ENCODE measurements around the gene HEXIM2. TPM values are rescaled to one million over a fixed set of nuclear protein-coding genes. Genes with fewer than 3 reads are reported as not detected.

The HEXIM2 gene
- total and polyA plus RNA-seq, 2 of the 13 experiments (the other 11 are each of a cell fraction or from before 2014, with no cell fraction given): 27.1 to 32.4 TPM

GRCh38 chr17:45131616-45132319, 29.9 kb upstream of the HEXIM2 start (continued):
- TF ChIP-seq ATM (IDR thresholded peaks at IDR 0.05; ENCODE audit: borderline replicate concordance) (no peak), HINFP (CRISPR knock-in tag; IDR thresholded peaks at IDR 0.05; ENCODE audit: low read depth) (no peak; the same call in 1 of the 2 replicates), SIX1 (CRISPR knock-in tag; IDR thresholded peaks at IDR 0.05; ENCODE audit: borderline replicate concordance) (no peak), THRA (CRISPR knock-in tag; IDR thresholded peaks at IDR 0.05; ENCODE audit: borderline replicate concordance) (peak; percentile 51; the same call in 1 of the 2 replicates), ZFP91 (CRISPR knock-in tag; IDR thresholded peaks at IDR 0.05; ENCODE audit: borderline replicate concordance) (peak; percentile 67; the same call in 1 of the 2 replicates), ZNF335 (CRISPR knock-in tag; IDR thresholded peaks at IDR 0.05) (no peak; the same call in 1 of the 2 replicates), SOX6 (IDR thresholded peaks at IDR 0.05) (no peak), SOX6 (CRISPR knock-in tag; IDR thresholded peaks at IDR 0.05) (no peak; the same call in 1 of the 2 replicates), STAG1 (CRISPR knock-in tag; IDR thresholded peaks at IDR 0.05) (peak; percentile 74), ZBTB44 (CRISPR knock-in tag; IDR thresholded peaks at IDR 0.05) (no peak), ZKSCAN5 (CRISPR knock-in tag; IDR thresholded peaks at IDR 0.05) (no peak), ZNF775 (CRISPR knock-in tag; IDR thresholded peaks at IDR 0.05; ENCODE audit: borderline replicate concordance) (no peak), SNAPC5 (CRISPR knock-in tag; IDR thresholded peaks at IDR 0.05; ENCODE audit: borderline replicate concordance) (no peak), NONO (IDR thresholded peaks at IDR 0.05) (no peak), NONO (CRISPR knock-in tag; conservative IDR thresholded peaks at IDR 0.05) (no peak), ZNF740 (CRISPR knock-in tag; IDR thresholded peaks at IDR 0.05) (no peak), ZNF136 (CRISPR knock-in tag; IDR thresholded peaks at IDR 0.05; ENCODE audit: low read depth) (no peak), ZNF597 (CRISPR knock-in tag; IDR thresholded peaks at IDR 0.05) (no peak), SRY (CRISPR knock-in tag; IDR thresholded peaks at IDR 0.05) (peak; percentile 54; the same call in 1 of the 2 replicates)
